HTERT RPE-1 (cell line): Measurements from ENCODE around the gene ZNF546.
"Not testable (repeated sequence)": the region's sequence is repeated elsewhere in the genome, so short reads cannot be mapped to it uniquely, and the experiment has no call there.

Source experiments
- in situ Hi-C: fragments of 300-500 bp; cut with MboI; formaldehyde crosslinking; loops from 4 replicates; pipeline ENCODE4 v1.14.3; 2020; ENCODE audit warnings: low sequenced_read_pairs

ZNF546 gene

GRCh38 chr19:39983695-39984300 lies 13.1 kb upstream of the ZNF546 start:
- in situ Hi-C loops, result no loop called here

GRCh38 chr19:39986643-39987042 lies 10.2 kb upstream of the ZNF546 start:
- in situ Hi-C loops, result no loop called here

DNA sequence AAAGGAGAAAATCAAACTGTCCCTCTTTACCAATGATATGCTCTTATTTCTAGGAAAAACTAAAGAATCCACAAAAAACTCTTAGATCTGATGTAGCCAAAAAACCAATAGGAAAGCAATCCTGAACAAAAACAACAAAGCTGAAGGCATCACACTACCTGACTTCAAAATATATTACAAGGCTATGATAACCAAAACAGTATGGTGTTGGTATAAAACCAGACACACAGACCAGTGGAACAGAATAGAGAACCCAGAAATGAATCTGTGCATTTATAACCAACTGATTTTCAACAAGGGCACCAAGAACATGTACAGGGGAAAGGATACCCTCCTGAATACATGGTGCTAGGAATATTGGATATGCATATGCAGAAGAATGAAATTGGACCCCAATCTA lies 9.7 kb upstream of the ZNF546 start:
- in situ Hi-C loops, result no loop called here

DNA sequence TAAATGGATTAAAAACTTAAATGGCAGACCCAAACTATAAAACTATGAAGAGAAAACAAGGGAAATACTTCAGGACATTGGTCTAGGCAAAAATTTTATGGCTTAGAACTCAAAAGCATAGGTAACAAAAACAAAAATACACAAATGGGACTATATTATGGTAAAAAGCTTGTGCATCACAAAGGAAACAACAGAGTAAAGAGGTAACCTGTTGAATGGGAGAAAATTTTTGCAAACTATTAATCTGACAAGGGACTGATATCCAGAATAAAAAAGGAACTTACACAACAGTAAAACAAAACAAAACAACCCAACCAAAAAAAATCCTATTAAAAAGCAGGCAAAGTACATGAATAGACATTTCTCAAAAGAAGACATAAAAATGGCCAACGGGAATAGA lies 9.3 kb upstream of the ZNF546 start:
- in situ Hi-C loops, result no loop called here

DNA sequence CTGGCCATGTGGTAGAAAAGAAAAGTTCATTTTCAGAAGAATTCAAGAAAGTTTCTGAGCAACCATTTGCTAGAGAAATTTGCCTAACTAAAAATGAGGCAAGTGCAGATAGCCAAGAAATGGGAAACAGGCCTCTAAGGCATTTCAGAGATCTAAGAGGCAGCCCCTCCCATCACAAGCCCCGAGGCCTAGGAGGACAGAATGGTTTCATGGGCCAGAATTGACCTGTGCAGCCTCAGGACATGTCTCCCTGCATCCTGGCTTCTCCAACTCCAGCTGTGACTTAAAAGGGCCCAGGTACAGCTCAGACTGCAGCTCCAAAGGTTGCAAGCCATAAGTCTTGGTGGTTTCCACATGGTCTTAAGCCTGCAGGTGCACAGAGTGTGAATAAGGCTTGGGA lies 3.3 kb upstream of the ZNF546 start:
- in situ Hi-C loops, result no loop called here

DNA sequence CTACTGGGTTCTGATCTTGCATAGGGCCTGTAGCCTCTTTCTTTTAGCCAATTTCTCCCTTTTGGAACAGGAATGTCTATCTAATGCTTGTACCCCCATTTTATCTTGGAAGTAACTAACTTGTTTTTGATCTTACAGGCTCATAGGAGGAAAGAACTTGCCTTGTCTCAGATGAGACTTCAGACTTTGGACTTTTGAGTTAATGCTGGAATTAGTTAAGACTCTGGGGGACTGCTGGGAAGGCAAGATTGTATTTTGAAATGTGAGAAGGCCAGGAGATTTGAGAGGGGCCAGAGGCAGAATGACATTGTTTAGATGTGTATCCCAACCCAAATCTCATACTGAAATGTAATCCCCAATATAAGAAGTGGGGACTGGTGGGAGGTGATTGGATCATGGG lies 2.5 kb upstream of the ZNF546 start:
- in situ Hi-C loops, result no loop called here

DNA sequence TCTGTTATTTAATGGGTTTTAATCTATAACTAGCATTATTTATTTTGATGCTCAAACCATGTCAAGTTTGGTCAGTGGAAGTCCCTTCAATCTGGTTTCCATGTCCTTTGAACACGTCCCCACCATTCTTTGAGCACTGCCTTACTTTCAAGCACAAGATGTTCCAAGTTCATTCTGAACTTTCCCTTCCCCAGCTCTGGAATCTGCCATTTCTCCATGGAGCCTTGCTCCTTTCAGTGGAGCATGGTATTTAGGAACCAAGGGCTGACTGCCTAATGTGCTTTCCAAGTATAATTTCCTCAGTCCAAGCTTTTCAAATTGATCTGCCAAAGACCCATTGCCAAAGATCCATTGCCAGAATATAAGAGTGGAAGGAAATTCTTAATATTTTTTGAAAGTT lies 1.1 kb upstream of the ZNF546 start:
- in situ Hi-C loops, result no loop called here

DNA sequence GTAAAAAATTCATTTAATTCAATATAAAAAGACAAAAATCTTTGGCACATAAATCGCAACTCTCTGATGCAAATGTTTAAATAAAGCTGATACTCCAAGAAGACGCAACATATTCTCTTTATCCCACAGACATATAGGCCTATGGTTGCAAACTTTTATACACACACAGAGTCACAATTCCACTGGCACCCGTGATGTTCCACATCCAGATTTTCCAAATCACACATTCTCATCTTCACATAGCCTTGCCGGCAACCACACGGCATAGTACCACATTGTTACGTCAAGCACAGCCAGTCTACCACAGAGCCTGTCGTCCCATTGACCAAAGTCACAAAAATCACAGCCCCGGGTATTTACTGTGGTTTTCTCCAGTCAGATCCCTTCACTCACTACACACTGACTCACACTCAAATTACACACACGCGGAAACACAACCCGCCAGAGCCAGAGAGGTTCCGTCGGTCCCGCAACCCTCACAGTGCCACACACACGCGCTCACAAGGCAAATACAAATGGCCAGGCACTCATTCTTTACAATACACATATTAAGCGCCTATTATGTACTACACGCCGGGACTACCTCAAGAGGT lies 546 bp upstream of the ZNF546 start:
- in situ Hi-C loops, result no loop called here

GRCh38 chr19:39997638-39998216 lies 867 bp downstream of the ZNF546 start:
- in situ Hi-C loops, result no loop called here

DNA sequence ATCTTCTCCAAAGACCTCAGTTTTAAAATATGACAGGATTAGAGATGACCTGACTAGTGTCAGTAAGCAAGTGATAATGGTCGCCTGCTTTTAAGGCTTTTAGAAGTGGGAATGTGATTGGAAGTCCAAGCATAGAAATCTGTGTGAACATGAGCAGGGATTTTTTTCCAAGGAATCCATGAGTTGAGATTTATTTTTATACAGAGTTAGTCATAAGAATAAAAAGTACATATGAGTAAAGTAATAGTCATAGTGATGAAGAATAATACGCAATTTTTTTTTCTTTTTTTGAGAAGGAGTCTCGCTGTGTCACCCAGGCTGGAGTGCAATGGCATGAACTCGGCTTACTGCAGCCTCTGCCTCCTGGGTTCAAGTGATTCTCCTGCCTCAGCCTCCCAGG lies 1.6 kb downstream of the ZNF546 start:
- in situ Hi-C loops, result no loop called here

DNA sequence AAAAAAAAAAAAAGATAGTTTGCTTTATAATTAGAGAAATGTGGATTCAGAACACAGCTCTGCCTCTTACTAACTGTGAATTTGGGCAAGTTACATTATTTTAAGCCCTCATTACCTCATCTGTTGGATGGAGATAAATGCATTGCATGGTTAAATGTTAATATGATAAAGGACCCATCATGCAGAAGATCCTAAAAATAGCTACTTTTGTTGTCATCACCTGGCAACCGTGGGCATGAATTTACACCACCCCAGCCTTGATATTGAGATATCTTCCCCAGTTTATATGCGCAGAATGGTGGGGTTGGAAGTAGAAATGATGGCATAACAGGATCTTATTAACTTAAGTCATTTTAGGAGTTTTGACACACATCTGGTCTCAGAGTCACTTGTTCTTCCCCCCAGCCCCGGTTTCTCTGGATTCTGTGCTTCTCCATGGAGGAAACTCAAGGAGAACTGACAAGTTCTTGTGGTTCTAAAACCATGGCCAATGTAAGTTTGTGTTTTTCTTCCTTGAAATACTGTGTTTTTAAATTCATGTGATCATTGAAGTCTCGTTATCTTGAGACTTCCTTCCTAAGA lies 8.9 kb downstream of the ZNF546 start:
- in situ Hi-C loops, result no loop called here

GRCh38 chr19:40006273-40006691 lies 9.4 kb downstream of the ZNF546 start:
- in situ Hi-C loops, result no loop called here

- in situ Hi-C loops, result no loop called here
These were observed 12.8 kb downstream of the ZNF546 start for GRCh38 chr19:40009674-40010073.

DNA sequence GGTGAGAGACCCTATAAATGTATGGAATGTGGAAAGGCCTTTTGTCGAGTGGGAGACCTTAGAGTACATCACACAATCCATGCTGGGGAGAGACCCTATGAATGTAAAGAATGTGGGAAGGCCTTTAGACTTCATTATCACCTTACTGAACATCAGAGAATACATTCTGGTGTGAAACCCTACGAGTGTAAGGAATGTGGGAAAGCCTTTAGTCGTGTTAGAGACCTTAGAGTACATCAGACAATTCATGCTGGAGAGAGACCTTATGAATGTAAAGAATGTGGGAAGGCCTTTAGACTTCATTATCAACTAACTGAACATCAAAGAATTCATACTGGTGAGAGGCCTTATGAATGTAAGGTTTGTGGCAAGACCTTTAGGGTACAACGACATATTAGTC lies 17.1 kb downstream of the ZNF546 start:
- in situ Hi-C loops, result no loop called here

DNA sequence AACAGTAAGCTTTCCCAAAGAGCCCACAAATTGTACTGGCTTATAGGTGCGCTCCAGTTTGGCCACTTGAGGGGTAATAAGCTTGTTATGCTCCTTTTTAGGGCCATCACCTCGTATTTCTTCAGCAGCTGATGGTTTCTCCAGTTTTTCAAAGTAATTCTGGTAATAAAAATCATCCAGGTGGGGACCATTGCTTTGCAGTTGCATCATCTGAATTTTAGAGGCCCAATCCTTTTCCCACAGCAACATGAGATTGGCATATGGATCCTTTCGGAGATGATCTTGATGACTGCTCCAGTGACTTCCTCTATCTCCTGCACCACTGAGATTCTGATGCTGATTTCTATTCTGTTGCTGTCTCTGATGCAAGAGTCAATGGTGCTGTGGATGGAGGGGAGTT lies 27.1 kb downstream of the ZNF546 start:
- in situ Hi-C loops, result no loop called here

DNA sequence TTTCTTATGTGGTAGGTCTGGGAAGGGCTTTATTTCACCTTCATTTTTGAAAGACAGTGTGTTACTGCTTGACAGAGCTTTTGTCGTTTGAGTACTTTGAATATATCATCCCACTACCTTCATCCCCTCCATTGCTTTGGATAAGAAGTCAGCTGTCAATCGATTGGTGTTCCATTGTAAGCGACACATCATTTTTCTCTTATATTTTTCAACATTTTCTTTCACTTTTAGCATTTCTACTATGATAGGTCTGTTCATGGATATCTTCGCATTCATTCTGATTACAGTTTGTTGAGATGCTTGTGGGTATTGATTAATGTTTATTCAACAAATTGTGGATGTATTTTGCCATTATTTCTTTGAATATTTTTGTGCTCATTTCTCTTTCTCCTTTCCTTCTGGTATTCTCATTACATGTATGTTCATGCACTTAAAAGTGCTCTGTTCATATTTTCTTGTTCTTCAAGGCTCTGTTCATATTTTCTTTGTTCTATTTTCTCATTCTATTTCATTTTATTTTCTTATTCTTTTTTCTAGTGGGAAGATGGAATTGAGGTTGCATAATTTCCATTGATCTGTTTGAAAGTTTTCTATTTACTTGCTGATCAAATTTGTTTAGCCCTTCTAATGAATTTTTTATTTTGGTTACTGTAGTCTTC lies 29.2 kb downstream of the ZNF546 start:
- in situ Hi-C loops, result no loop called here

DNA sequence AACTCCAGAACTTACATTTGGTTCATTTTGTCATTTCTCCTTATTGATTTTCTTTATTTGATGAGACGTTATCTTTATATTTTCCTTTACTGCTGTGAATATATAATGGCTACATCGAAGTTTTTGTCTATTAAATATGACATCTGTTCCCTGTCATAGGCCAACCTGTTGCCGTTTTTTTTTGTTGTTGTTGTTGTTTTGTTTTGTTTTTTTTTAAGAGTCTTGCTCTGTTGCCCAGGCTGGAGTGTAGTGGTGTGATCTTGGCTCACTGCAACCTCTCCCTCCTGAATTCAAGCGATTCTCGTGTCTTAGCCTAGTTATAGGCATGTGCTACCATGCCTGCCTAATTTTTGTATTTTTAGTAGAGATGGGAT lies 29.7 kb downstream of the ZNF546 start:
- in situ Hi-C loops, result no loop called here

DNA sequence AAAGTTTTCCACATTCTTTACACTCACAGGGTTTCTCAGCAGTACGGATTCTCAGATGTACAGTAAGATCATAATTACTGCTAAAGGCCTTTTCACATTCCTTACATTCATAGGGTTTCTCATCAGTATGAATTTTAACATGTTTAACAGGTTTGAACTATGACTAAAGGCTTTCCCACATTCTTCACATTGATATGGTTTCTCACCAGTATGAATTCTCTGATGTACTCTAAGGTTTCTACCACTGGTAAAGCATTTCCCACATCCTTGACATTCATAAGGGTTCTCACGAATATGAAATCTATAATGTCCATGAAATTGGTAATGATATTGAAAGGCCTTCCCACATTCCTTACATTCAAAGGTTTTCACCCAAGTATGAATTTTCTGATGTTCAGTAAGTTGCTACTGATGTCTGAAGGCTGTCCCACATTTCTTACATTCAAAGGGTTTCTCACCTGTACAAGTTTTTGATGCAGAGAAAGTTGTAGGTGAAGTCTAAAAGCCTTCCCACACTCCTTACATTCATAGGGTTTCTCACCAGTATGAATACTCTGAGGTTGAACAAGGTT lies 37.2 kb downstream of the ZNF546 start:
- in situ Hi-C loops, result no loop called here

GRCh38 chr19:40035996-40036395 lies 39.1 kb downstream of the ZNF546 start:
- in situ Hi-C loops, result no loop called here

DNA sequence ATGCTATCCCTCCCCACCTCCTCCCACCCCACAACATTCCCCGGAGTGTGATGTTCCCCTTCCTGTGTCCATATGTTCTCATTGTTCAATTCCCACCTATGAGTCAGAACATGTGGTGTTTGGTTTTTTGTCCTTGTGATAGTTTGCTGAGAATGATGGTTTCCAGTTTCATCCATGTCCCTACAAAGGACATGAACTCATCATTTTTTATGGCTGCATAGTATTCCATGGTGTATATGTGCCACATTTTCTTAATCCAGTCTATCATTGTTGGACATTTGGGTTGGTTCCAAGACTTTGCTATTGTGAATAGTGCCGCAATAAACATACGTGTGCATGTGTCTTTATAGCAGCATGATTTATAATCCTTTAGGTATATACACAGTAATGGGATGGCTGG lies 41.2 kb downstream of the ZNF546 start:
- in situ Hi-C loops, result not testable (repeated sequence)

GRCh38 chr19:40041718-40042117 lies 44.9 kb downstream of the ZNF546 start:
- in situ Hi-C loops, result not testable (repeated sequence)

- in situ Hi-C loops, result no loop called here
These were observed 56.6 kb downstream of the ZNF546 start for GRCh38 chr19:40053491-40053890.
